Measurements from ENCODE around the gene PCBD2.
"Not testable (repeated sequence)": the region's sequence is repeated elsewhere in the genome, so short reads cannot be mapped to it uniquely, and the experiment has no call there.

- TF ChIP-seq JUND (IDR thresholded peaks at IDR 0.05); CTCF (IDR thresholded peaks at IDR 0.05; ENCODE audit: low read depth, low read length, missing input control); ZBTB33 (IDR thresholded peaks at IDR 0.05); ATF3 (IDR thresholded peaks at IDR 0.05); SP1 (IDR thresholded peaks at IDR 0.05); EGR1 (IDR thresholded peaks at IDR 0.05; ENCODE audit: low read depth in 2 of 2); TAF1 (conservative IDR thresholded peaks at IDR 0.05); FOXA1 (IDR thresholded peaks at IDR 0.05); RAD21 (IDR thresholded peaks at IDR 0.05); REST (IDR thresholded peaks at IDR 0.05): not testable (repeated sequence)
Measured at GRCh38 chr5:134856465-134856864, 48.5 kb upstream of the PCBD2 start.

Data from liver (tissue), 3 donors.